GM12892 (cell line): Measurements from ENCODE around the gene DNM3.

Source experiments
- POLR2A ChIP-seq: IDR thresholded peaks from 2 replicates; pipeline ENCODE4 v1.6.1; 2011; ENCODE audit warnings: low read depth, low read length, control low read depth
- POLR2AphosphoS5 ChIP-seq: IDR thresholded peaks from 2 replicates; pipeline ENCODE4 v1.6.1; 2011; ENCODE audit warnings: low read depth, low read length, control low read depth

DNA sequence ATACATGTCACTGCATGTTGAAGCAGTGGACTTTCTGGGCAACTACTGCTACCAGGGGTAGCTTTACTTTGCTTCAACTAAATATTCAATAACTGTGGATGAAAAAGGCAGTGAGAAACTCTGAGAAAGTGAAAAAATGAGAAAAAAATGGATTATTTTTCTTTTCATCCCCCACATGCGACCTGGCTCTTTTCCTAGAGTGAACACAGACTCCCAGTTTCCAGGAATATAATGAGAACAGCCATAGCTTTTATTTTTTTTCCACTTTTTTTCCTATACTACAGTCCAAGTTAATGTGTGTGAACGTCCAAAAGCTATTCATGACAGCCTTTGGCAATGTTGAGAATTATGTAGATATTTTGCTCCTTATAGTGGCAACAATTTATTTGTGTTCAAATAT is 230.4 kb downstream of the DNM3 start:
- TF ChIP-seq POLR2AphosphoS5 (no peak), POLR2A (no peak)
